SH-SY5Y (cell line): ENCODE data around the gene BICRA.

ENCODE experiments used
- GATA2 ChIP-seq: IDR thresholded peaks from 2 replicates; pipeline ENCODE4 v1.6.1; 2011; ENCODE audit warnings: mild to moderate bottlenecking, low read depth, low read length
- GATA3 ChIP-seq: IDR thresholded peaks from 2 replicates; pipeline ENCODE4 v1.6.1; 2011; ENCODE audit warnings: low read depth, mild to moderate bottlenecking, low read length, moderate library complexity

DNA sequence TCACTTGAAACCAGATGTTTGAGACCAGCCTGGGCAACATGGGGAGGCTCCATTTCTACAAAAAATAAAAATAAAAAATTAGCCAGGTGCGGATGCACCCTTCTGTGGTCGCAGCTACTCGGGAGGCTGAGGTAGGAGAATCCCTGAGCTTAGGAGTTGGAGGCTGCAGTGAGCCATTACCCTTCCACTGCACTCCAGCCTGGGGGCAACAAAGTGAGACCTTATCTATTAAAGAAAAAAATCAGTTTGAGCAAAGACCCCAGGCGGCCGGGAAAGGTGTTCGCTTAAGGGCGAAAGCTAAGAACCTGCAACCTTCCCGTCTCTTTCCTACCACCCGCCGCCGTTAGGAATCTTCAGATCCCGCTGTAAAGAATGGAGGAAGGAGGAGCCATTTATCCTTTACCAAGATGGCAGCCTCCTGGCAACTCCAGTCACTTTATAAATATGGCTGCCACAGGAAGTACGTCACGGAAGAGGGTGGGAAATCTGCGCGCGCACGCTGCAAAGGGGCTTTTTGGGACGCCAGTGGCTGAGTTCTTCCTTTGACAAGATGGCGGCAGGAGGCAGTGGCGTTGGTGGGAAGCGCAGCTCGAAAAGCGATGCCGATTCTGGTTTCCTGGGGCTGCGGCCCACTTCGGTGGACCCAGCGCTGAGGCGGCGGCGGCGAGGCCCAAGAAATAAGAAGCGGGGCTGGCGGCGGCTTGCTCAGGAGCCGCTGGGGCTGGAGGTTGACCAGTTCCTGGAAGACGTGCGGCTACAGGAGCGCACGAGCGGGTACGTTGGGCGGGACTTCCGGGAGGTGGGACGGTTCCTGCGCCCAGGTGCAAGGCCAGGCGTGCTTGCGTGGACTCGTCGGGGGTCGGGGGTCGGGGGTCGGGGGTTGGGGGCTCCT, 136.3 kb downstream of the BICRA start, which contains the start of gene NOP53:
- TF ChIP-seq GATA2 (no peak), GATA3 (no peak)
